Neural progenitor cell (in vitro differentiated cells): ENCODE results near the gene CKAP2. TPM values are rescaled to one million over a fixed set of nuclear protein-coding genes. Genes with fewer than 3 reads are reported as not detected.
"Not testable (repeated sequence)": the region's sequence is repeated elsewhere in the genome, so short reads cannot be mapped to it uniquely, and the experiment has no call there.

Experiments
- DNase-seq: peaks from one replicate; pipeline ENCODE4 v3.0.0-alpha.2; 2016; ENCODE audit warnings: low spot score
- H2AFZ ChIP-seq: fragments of 200-600 bp; sonication (generic); replicated peaks from 2 replicates; pipeline ENCODE4 v1.6.1; 2016; ENCODE audit warnings: antibody characterized with exemption
- H3F3A ChIP-seq: fragments of 200-600 bp; sonication (generic); 2 replicates; pipeline ENCODE4 v1.6.1; 2016; ENCODE audit warnings: antibody characterized with exemption, low read depth
- H3K27ac ChIP-seq: fragments of 200-600 bp; sonication (generic); 2 replicates; pipeline ENCODE4 v1.5.1; 2016; ENCODE audit warnings: mild to moderate bottlenecking
- H3K27me3 ChIP-seq: fragments of 200-600 bp; sonication (generic); 2 replicates; pipeline ENCODE4 v1.6.1; 2016; ENCODE audit warnings: mild to moderate bottlenecking, moderate library complexity
- H3K36me3 ChIP-seq: fragments of 200-600 bp; sonication (generic); 2 replicates; pipeline ENCODE4 v1.5.1; 2016
- H3K4me1 ChIP-seq: fragments of 200-600 bp; sonication (generic); 2 replicates; pipeline ENCODE4 v1.6.1; 2016; ENCODE audit warnings: mixed run types
- H3K4me2 ChIP-seq: fragments of 200-600 bp; sonication (generic); 2 replicates; pipeline ENCODE4 v1.6.1; 2016
- H3K4me3 ChIP-seq: fragments of 200-600 bp; sonication (generic); 2 replicates; pipeline ENCODE4 v1.5.1; 2016
- H3K79me2 ChIP-seq: fragments of 200-600 bp; sonication (generic); 2 replicates; pipeline ENCODE4 v1.6.1; 2016; ENCODE audit warnings: low read depth
- H3K9ac ChIP-seq: fragments of 200-600 bp; sonication (generic); 2 replicates; pipeline ENCODE4 v1.6.1; 2016
- H3K9me3 ChIP-seq: fragments of 200-600 bp; sonication (generic); 2 replicates; pipeline ENCODE4 v1.5.1; 2016; ENCODE audit warnings: low read depth
- H4K20me1 ChIP-seq: fragments of 200-600 bp; sonication (generic); 2 replicates; pipeline ENCODE4 v1.6.1; 2016; ENCODE audit warnings: low read depth
- H3K27ac Mint-ChIP-seq: 3 replicates; pipeline ENCODE4 v1.8.0; 2021; ENCODE audit warnings: mixed read lengths
- H3K27me3 Mint-ChIP-seq: 2 replicates; pipeline ENCODE4 v1.8.0; 2022; ENCODE audit warnings: low read depth, mild to moderate bottlenecking, inconsistent platforms, moderate library complexity, mixed read lengths; ENCODE audit not compliant: insufficient read depth
- H3K36me3 Mint-ChIP-seq: 3 replicates; pipeline ENCODE4 v1.8.0; 2021; ENCODE audit warnings: mixed read lengths
- H3K4me1 Mint-ChIP-seq: 3 replicates; pipeline ENCODE4 v1.8.0; 2021; ENCODE audit warnings: mixed read lengths
- H3K4me3 Mint-ChIP-seq: 3 replicates; pipeline ENCODE4 v1.8.0; 2021; ENCODE audit warnings: mild to moderate bottlenecking, moderate library complexity, mixed read lengths
- H3K9me3 Mint-ChIP-seq: 3 replicates; pipeline ENCODE4 v1.8.0; 2020; ENCODE audit warnings: mixed read lengths
- CTCF ChIP-seq: fragments of 200-600 bp; sonication (generic); IDR thresholded peaks from 2 replicates; pipeline ENCODE4 v1.5.1; 2017; ENCODE audit warnings: antibody characterized with exemption, mild to moderate bottlenecking
- EZH2 ChIP-seq: fragments of 200-600 bp; sonication (generic); IDR thresholded peaks from 2 replicates; pipeline ENCODE4 v1.6.1; 2017; ENCODE audit warnings: antibody characterized with exemption, mild to moderate bottlenecking, moderate library complexity
- EZH2phosphoT487 ChIP-seq: fragments of 200-600 bp; sonication (generic); IDR thresholded peaks from 2 replicates; pipeline ENCODE4 v1.6.1; 2017; ENCODE audit warnings: antibody characterized with exemption
- total RNA-seq: library from RNA; depleted of rRNA; stranded (reverse); fragments of >200 nt; gene quantifications from 2 replicates; pipeline ENCODE4 v1.2.3, GENCODE V29; 2015; ENCODE audit warnings: low replicate concordance

CKAP2 gene
- total RNA-seq, 1 donor from 2014 or later: 224 TPM

- DNase-seq, H3K4me2 ChIP-seq, H3K4me3 Mint-ChIP-seq, H2AFZ ChIP-seq, H3K4me1 Mint-ChIP-seq, H3K36me3 ChIP-seq, H3F3A ChIP-seq, H3K9me3 Mint-ChIP-seq, H3K9ac ChIP-seq, H3K27ac ChIP-seq, H3K4me1 ChIP-seq, H3K4me3 ChIP-seq, H3K79me2 ChIP-seq, H4K20me1 ChIP-seq, H3K27ac Mint-ChIP-seq, H3K9me3 ChIP-seq: not testable (repeated sequence)
- Mint-ChIP-seq H3K27me3 (peaks cover 17% of the 10 kb centered on the region), H3K36me3 (peaks cover 15% of the 10 kb centered on the region)
- peaks cover 41% of the 10 kb centered on the region for H3K27me3 ChIP-seq
Measured at GRCh38 chr13:52408071-52408658, 47.1 kb upstream of the CKAP2 start.

- Histone ChIP-seq H3K9ac (no peak overlapping the region), H3K4me3 (no peak overlapping the region), H3F3A (no peaks in the 10 kb centered on the region), H3K36me3 (peaks cover 3% of the 10 kb centered on the region), H3K9me3 (no peaks in the 10 kb centered on the region), H3K4me1 (no peaks in the 10 kb centered on the region), H3K27me3 (peaks cover 8% of the 10 kb centered on the region), H3K4me2 (no peak overlapping the region), H4K20me1 (no peaks in the 10 kb centered on the region), H2AFZ (no peak overlapping the region), H3K79me2 (no peaks in the 10 kb centered on the region), H3K27ac (no peak overlapping the region)
- Mint-ChIP-seq H3K4me3 (no peak overlapping the region), H3K27me3 (no peaks in the 10 kb centered on the region), H3K4me1 (no peaks in the 10 kb centered on the region), H3K9me3 (no peaks in the 10 kb centered on the region), H3K27ac (no peak overlapping the region), H3K36me3 (peaks cover 24% of the 10 kb centered on the region)
- no peak for DNase-seq
- TF ChIP-seq EZH2phosphoT487 (no peak), CTCF (no peak), EZH2 (no peak)
Measured at GRCh38 chr13:52411629-52412028, 43.6 kb upstream of the CKAP2 start.

GRCh38 chr13:52412128-52412527 lies 43.1 kb upstream of the CKAP2 start:
- Histone ChIP-seq H3K4me1 (no peaks in the 10 kb centered on the region), H3K36me3 (peaks cover 3% of the 10 kb centered on the region), H3F3A (no peaks in the 10 kb centered on the region), H3K79me2 (no peaks in the 10 kb centered on the region), H4K20me1 (no peaks in the 10 kb centered on the region), H3K9ac (no peak overlapping the region), H3K27ac (no peak overlapping the region), H3K9me3 (no peaks in the 10 kb centered on the region), H2AFZ (no peak overlapping the region), H3K27me3 (peaks cover 3% of the 10 kb centered on the region), H3K4me2 (no peak overlapping the region), H3K4me3 (no peak overlapping the region)
- Mint-ChIP-seq H3K27me3 (no peaks in the 10 kb centered on the region), H3K9me3 (no peaks in the 10 kb centered on the region), H3K4me3 (no peak overlapping the region), H3K27ac (no peak overlapping the region), H3K4me1 (no peaks in the 10 kb centered on the region), H3K36me3 (peaks cover 24% of the 10 kb centered on the region)
- DNase-seq: no peak
- no peak for TF ChIP-seq EZH2phosphoT487
- no peak for TF ChIP-seq CTCF
- no peak for TF ChIP-seq EZH2

- peaks cover 25% of the 10 kb centered on the region for H3K36me3 Mint-ChIP-seq
- no peak overlapping the region for H3K4me2 ChIP-seq
Measured at GRCh38 chr13:52414051-52414450, 41.2 kb upstream of the CKAP2 start.

More at GRCh38 chr13:52414051-52414450, 41.2 kb upstream of the CKAP2 start:
- Histone ChIP-seq H4K20me1 (no peaks in the 10 kb centered on the region), H3K27ac (no peak overlapping the region), H3K4me3 (no peak overlapping the region), H3K9ac (no peak overlapping the region), H3K27me3 (no peaks in the 10 kb centered on the region), H3K79me2 (no peaks in the 10 kb centered on the region), H2AFZ (no peak overlapping the region), H3K4me1 (no peaks in the 10 kb centered on the region), H3K36me3 (peaks cover 3% of the 10 kb centered on the region), H3F3A (no peaks in the 10 kb centered on the region), H3K9me3 (no peaks in the 10 kb centered on the region)
- no peaks in the 10 kb centered on the region for H3K9me3 Mint-ChIP-seq
- no peak overlapping the region for H3K4me3 Mint-ChIP-seq
- H3K27ac Mint-ChIP-seq: no peak overlapping the region
- no peaks in the 10 kb centered on the region for H3K4me1 Mint-ChIP-seq
- TF ChIP-seq EZH2 (no peak), CTCF (no peak)
- no peaks in the 10 kb centered on the region for H3K27me3 Mint-ChIP-seq
- no peak for DNase-seq
